HEK293 (cell line): ENCODE data around the gene HIGD1A.

ENCODE experiments used
- GFI1B ChIP-seq: fragments of 450-650 bp; formaldehyde crosslinking; IDR thresholded peaks from 2 replicates; pipeline ENCODE4 v1.5.1; 2016; ENCODE audit warnings: missing biosample characterization, missing genetic modification characterization
- GLIS1 ChIP-seq: fragments of 450-650 bp; formaldehyde crosslinking; IDR thresholded peaks from 2 replicates; pipeline ENCODE4 v1.5.1; 2016; ENCODE audit warnings: missing biosample characterization, missing genetic modification characterization
- KLF16 ChIP-seq: fragments of 450-650 bp; formaldehyde crosslinking; IDR thresholded peaks from 2 replicates; pipeline ENCODE4 v1.5.1; 2017; ENCODE audit warnings: missing biosample characterization, missing genetic modification characterization
- MZF1 ChIP-seq: fragments of 450-650 bp; formaldehyde crosslinking; IDR thresholded peaks from 2 replicates; pipeline ENCODE4 v1.5.1; 2017; ENCODE audit warnings: missing biosample characterization, missing genetic modification characterization, borderline replicate concordance
- OSR2 ChIP-seq: fragments of 450-650 bp; formaldehyde crosslinking; IDR thresholded peaks from 2 replicates; pipeline ENCODE4 v1.5.1; 2016; ENCODE audit warnings: missing biosample characterization, missing genetic modification characterization
- SETDB1 ChIP-seq: IDR thresholded peaks from one replicate; pipeline ENCODE4 v1.6.1; 2017; ENCODE audit warnings: mild to moderate bottlenecking, low read length, moderate library complexity, mixed read lengths; ENCODE audit not compliant: insufficient read length
- ZBTB8A ChIP-seq: fragments of 450-650 bp; formaldehyde crosslinking; IDR thresholded peaks from 2 replicates; pipeline ENCODE4 v1.5.1; 2016; ENCODE audit warnings: missing biosample characterization, missing genetic modification characterization
- ZNF114 ChIP-seq: fragments of 450-650 bp; formaldehyde crosslinking; IDR thresholded peaks from 2 replicates; pipeline ENCODE4 v1.5.0; 2017; ENCODE audit warnings: missing biosample characterization, missing genetic modification characterization
- ZNF132 ChIP-seq: fragments of 450-650 bp; formaldehyde crosslinking; IDR thresholded peaks from 2 replicates; pipeline ENCODE4 v1.5.1; 2017; ENCODE audit warnings: missing biosample characterization, missing genetic modification characterization, borderline replicate concordance
- ZNF2 ChIP-seq: fragments of 450-650 bp; formaldehyde crosslinking; IDR thresholded peaks from 2 replicates; pipeline ENCODE4 v1.5.1; 2016; ENCODE audit warnings: missing biosample characterization, missing genetic modification characterization
- ZNF202 ChIP-seq: fragments of 450-650 bp; formaldehyde crosslinking; IDR thresholded peaks from 2 replicates; pipeline ENCODE4 v1.5.1; 2016; ENCODE audit warnings: missing biosample characterization, missing genetic modification characterization, borderline replicate concordance
- ZNF324 ChIP-seq: fragments of 450-650 bp; formaldehyde crosslinking; IDR thresholded peaks from 2 replicates; pipeline ENCODE4 v1.5.1; 2016; ENCODE audit warnings: missing biosample characterization, missing genetic modification characterization
- ZNF37A ChIP-seq: fragments of 450-650 bp; IDR thresholded peaks from 2 replicates; pipeline ENCODE4 v1.5.1; 2018; ENCODE audit warnings: missing biosample characterization, missing genetic modification characterization
- ZNF426 ChIP-seq: fragments of 450-650 bp; formaldehyde crosslinking; IDR thresholded peaks from 2 replicates; pipeline ENCODE4 v1.5.1; 2017; ENCODE audit warnings: missing biosample characterization, missing genetic modification characterization, mild to moderate bottlenecking, inconsistent platforms, moderate library complexity
- ZNF48 ChIP-seq: fragments of 450-650 bp; formaldehyde crosslinking; IDR thresholded peaks from 2 replicates; pipeline ENCODE4 v1.5.1; 2016; ENCODE audit warnings: missing biosample characterization, missing genetic modification characterization
- ZNF510 ChIP-seq: fragments of 450-650 bp; formaldehyde crosslinking; IDR thresholded peaks from 2 replicates; pipeline ENCODE4 v1.5.1; 2018; ENCODE audit warnings: mild to moderate bottlenecking, missing genetic modification characterization, missing biosample characterization; ENCODE audit not compliant: insufficient replicate concordance
- ZNF670 ChIP-seq: fragments of 450-650 bp; formaldehyde crosslinking; IDR thresholded peaks from 2 replicates; pipeline ENCODE4 v1.5.1; 2016; ENCODE audit warnings: missing biosample characterization, missing genetic modification characterization, low read depth
- ZNF777 ChIP-seq: fragments of 450-650 bp; formaldehyde crosslinking; IDR thresholded peaks from 2 replicates; pipeline ENCODE4 v1.5.1; 2017; ENCODE audit warnings: missing biosample characterization, missing genetic modification characterization, borderline replicate concordance
- ZNF785 ChIP-seq: fragments of 450-650 bp; formaldehyde crosslinking; IDR thresholded peaks from 2 replicates; pipeline ENCODE4 v1.5.1; 2016; ENCODE audit warnings: missing biosample characterization, missing genetic modification characterization
- ZNF843 ChIP-seq: fragments of 450-650 bp; formaldehyde crosslinking; IDR thresholded peaks from 2 replicates; pipeline ENCODE4 v1.5.1; 2016; ENCODE audit warnings: missing biosample characterization, missing genetic modification characterization
- TF ChIP-seq, protein P1 (sequence below): fragments of 450-650 bp; formaldehyde crosslinking; IDR thresholded peaks from 2 replicates; pipeline ENCODE4 v1.5.1; 2016; ENCODE audit warnings: missing biosample characterization, missing genetic modification characterization
- TF ChIP-seq, protein P2 (sequence below): fragments of 450-650 bp; formaldehyde crosslinking; IDR thresholded peaks from 2 replicates; pipeline ENCODE4 v1.5.1; 2016; ENCODE audit warnings: missing biosample characterization, missing genetic modification characterization
- TF ChIP-seq, protein P3 (sequence below): fragments of 450-650 bp; formaldehyde crosslinking; IDR thresholded peaks from 2 replicates; pipeline ENCODE4 v1.5.1; 2016; ENCODE audit warnings: missing biosample characterization, missing genetic modification characterization
- TF ChIP-seq, protein P4 (sequence below): IDR thresholded peaks from 2 replicates; pipeline ENCODE4 v1.6.1; 2011; ENCODE audit warnings: mild to moderate bottlenecking, low read depth, low read length, borderline replicate concordance
- TF ChIP-seq, protein P5 (sequence below): sonication (generic); formaldehyde crosslinking; IDR thresholded peaks from 2 replicates; pipeline ENCODE4 v1.8.1; 2022; ENCODE audit warnings: mild to moderate bottlenecking, moderate library complexity, missing genetic modification reagents
- TF ChIP-seq, protein P6 (sequence below): fragments of 450-650 bp; IDR thresholded peaks from 2 replicates; pipeline ENCODE4 v1.5.1; 2018; ENCODE audit warnings: missing biosample characterization, mild to moderate bottlenecking, missing genetic modification characterization
- TF ChIP-seq, protein P7 (sequence below): fragments of 450-650 bp; formaldehyde crosslinking; IDR thresholded peaks from 2 replicates; pipeline ENCODE4 v1.5.1; 2016; ENCODE audit warnings: missing biosample characterization, missing genetic modification characterization
- TF ChIP-seq, protein P8 (sequence below): fragments of 450-650 bp; formaldehyde crosslinking; IDR thresholded peaks from 2 replicates; pipeline ENCODE4 v1.5.1; 2016; ENCODE audit warnings: missing biosample characterization, missing genetic modification characterization, borderline replicate concordance

The HIGD1A gene

DNA sequence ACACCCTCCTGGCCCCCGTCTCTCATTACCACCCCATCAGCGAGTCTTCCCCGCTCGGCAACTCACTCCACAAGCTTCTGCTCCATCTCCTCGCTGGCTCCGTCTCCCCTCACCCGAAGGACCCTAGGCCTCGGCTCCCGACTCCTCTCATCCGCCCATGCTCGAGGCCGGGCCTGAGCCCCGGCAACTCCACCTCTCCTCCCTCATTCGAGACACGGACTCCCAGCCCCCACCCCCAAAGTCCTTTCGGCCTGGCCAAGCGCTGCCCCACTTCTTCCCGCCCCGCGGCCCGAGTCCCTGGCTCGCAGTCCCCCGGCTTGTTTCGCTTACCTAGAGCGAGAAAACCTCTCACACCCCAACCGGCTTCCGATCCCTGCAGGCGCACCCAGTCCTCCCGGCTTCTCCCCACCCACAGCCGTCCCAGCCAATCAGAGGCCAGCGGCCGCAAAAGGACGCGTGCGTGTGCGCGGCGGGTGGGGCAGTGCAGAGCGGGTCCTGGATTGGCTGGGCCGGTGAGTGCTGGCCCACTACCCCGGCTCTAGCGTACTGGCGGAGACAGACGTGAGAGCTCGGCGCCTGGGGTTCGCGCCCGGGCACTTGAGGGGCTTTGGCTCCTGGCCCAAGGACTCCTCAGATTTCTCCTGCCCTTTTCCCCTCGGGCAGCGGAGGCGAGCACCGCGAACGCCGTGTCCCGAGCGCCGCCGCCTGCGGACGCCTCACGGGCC, at the start of gene HIGD1A (continued):
- TF ChIP-seq ZNF785 (0 out of 2 replicates have a peak, but pooled peaks have one; percentile 57), ZNF48 (tag by site-specific recombination) (no peak), MZF1 (tag by site-specific recombination) (no peak), ZBTB8A (tag by site-specific recombination) (peak; percentile 62), ZNF777 (tag by site-specific recombination) (peak; percentile 50; the same call in 1 of the 2 replicates), ZNF324 (tag by site-specific recombination) (no peak), GLIS1 (tag by site-specific recombination) (no peak; the same call in 1 of the 2 replicates), ZNF202 (no peak), ZNF670 (no peak), ZNF843 (no peak), ZNF132 (tag by site-specific recombination) (no peak), GFI1B (tag by site-specific recombination) (no peak), ZNF37A (tag by site-specific recombination) (peak; percentile 69; the same call in 1 of the 2 replicates), ZNF114 (no peak), ZNF426 (tag by site-specific recombination) (no peak), SETDB1 (no peak), ZNF2 (tag by site-specific recombination) (peak; percentile 55; the same call in 1 of the 2 replicates), OSR2 (peak; percentile 55; the same call in 1 of the 2 replicates), ZNF510 (tag by site-specific recombination) (no peak), KLF16 (tag by site-specific recombination) (no peak; the same call in 1 of the 2 replicates)
- TF ChIP-seq, protein P1, sequence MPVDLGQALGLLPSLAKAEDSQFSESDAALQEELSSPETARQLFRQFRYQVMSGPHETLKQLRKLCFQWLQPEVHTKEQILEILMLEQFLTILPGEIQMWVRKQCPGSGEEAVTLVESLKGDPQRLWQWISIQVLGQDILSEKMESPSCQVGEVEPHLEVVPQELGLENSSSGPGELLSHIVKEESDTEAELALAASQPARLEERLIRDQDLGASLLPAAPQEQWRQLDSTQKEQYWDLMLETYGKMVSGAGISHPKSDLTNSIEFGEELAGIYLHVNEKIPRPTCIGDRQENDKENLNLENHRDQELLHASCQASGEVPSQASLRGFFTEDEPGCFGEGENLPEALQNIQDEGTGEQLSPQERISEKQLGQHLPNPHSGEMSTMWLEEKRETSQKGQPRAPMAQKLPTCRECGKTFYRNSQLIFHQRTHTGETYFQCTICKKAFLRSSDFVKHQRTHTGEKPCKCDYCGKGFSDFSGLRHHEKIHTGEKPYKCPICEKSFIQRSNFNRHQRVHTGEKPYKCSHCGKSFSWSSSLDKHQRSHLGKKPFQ (tag by site-specific recombination) = no peak
- TF ChIP-seq, protein P2, sequence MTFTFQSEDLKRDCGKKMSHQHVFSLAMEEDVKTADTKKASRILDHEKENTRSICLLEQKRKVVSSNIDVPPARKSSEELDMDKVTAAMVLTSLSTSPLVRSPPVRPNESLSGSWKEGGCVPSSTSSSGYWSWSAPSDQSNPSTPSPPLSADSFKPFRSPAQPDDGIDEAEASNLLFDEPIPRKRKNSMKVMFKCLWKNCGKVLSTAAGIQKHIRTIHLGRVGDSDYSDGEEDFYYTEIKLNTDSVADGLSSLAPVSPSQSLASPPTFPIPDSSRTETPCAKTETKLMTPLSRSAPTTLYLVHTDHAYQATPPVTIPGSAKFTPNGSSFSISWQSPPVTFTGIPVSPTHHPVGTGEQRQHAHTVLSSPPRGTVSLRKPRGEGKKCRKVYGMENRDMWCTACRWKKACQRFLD (tag by site-specific recombination) = no peak
- TF ChIP-seq, protein P3, sequence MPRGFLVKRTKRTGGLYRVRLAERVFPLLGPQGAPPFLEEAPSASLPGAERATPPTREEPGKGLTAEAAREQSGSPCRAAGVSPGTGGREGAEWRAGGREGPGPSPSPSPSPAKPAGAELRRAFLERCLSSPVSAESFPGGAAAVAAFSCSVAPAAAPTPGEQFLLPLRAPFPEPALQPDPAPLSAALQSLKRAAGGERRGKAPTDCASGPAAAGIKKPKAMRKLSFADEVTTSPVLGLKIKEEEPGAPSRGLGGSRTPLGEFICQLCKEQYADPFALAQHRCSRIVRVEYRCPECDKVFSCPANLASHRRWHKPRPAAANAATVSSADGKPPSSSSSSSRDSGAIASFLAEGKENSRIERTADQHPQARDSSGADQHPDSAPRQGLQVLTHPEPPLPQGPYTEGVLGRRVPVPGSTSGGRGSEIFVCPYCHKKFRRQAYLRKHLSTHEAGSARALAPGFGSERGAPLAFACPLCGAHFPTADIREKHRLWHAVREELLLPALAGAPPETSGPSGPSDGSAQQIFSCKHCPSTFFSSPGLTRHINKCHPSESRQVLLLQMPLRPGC (tag by site-specific recombination) = no peak
- TF ChIP-seq, protein P4, sequence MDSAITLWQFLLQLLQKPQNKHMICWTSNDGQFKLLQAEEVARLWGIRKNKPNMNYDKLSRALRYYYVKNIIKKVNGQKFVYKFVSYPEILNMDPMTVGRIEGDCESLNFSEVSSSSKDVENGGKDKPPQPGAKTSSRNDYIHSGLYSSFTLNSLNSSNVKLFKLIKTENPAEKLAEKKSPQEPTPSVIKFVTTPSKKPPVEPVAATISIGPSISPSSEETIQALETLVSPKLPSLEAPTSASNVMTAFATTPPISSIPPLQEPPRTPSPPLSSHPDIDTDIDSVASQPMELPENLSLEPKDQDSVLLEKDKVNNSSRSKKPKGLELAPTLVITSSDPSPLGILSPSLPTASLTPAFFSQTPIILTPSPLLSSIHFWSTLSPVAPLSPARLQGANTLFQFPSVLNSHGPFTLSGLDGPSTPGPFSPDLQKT = no peak
- TF ChIP-seq, protein P5, sequence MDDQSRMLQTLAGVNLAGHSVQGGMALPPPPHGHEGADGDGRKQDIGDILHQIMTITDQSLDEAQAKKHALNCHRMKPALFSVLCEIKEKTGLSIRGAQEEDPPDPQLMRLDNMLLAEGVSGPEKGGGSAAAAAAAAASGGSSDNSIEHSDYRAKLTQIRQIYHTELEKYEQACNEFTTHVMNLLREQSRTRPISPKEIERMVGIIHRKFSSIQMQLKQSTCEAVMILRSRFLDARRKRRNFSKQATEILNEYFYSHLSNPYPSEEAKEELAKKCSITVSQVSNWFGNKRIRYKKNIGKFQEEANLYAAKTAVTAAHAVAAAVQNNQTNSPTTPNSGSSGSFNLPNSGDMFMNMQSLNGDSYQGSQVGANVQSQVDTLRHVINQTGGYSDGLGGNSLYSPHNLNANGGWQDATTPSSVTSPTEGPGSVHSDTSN = no peak
- TF ChIP-seq, protein P6, sequence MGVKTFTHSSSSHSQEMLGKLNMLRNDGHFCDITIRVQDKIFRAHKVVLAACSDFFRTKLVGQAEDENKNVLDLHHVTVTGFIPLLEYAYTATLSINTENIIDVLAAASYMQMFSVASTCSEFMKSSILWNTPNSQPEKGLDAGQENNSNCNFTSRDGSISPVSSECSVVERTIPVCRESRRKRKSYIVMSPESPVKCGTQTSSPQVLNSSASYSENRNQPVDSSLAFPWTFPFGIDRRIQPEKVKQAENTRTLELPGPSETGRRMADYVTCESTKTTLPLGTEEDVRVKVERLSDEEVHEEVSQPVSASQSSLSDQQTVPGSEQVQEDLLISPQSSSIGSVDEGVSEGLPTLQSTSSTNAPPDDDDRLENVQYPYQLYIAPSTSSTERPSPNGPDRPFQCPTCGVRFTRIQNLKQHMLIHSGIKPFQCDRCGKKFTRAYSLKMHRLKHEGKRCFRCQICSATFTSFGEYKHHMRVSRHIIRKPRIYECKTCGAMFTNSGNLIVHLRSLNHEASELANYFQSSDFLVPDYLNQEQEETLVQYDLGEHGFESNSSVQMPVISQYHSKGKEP (tag by site-specific recombination) = no peak
- TF ChIP-seq, protein P7, sequence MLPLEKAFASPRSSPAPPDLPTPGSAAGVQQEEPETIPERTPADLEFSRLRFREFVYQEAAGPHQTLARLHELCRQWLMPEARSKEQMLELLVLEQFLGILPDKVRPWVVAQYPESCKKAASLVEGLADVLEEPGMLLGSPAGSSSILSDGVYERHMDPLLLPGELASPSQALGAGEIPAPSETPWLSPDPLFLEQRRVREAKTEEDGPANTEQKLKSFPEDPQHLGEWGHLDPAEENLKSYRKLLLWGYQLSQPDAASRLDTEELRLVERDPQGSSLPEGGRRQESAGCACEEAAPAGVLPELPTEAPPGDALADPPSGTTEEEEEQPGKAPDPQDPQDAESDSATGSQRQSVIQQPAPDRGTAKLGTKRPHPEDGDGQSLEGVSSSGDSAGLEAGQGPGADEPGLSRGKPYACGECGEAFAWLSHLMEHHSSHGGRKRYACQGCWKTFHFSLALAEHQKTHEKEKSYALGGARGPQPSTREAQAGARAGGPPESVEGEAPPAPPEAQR (tag by site-specific recombination) = no peak
- TF ChIP-seq, protein P8, sequence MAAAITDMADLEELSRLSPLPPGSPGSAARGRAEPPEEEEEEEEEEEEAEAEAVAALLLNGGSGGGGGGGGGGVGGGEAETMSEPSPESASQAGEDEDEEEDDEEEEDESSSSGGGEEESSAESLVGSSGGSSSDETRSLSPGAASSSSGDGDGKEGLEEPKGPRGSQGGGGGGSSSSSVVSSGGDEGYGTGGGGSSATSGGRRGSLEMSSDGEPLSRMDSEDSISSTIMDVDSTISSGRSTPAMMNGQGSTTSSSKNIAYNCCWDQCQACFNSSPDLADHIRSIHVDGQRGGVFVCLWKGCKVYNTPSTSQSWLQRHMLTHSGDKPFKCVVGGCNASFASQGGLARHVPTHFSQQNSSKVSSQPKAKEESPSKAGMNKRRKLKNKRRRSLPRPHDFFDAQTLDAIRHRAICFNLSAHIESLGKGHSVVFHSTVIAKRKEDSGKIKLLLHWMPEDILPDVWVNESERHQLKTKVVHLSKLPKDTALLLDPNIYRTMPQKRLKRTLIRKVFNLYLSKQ (tag by site-specific recombination) = no peak
